Putamen (tissue), 1 donor: ENCODE results near the gene ZFPM1.
"Not testable (repeated sequence)": the region's sequence is repeated elsewhere in the genome, so short reads cannot be mapped to it uniquely, and the experiment has no call there.

Experiments used
- DNase-seq: peaks from one replicate; pipeline ENCODE4 v3.0.0-alpha.2; 2016; ENCODE audit warnings: low spot score

The ZFPM1 gene

GRCh38 chr16:88464447-88465318 lies 11.6 kb downstream of the ZFPM1 start:
- no peak for DNase-seq

DNA sequence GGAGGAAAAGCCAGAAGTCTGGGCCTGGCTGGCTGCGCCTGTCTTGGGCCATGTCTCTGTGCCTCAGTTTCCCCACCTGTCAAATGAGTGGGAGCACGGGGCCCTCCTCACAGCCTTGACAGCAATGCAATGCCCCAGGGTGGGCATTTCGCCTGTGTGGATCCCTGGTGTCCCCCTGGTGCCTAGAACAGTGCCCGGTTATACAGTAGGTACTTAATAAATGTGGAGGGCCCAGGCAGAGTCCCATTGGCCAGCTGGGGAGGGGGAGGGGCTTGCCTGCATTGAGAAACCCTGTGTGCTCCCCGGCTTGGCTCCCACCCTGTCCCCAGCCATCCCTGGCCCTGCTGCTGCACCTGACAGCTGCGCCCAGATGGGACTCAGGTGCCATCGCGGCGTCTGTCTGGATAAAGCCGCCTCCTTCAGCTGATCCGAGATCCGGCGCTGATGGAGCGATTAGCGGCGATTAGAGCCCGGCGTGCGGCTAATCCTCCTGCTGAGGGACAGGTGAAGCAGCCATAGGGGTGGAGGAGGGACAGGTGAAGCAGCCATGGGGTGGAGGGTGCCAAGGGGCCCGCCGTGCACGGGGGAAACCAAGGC lies 12.4 kb downstream of the ZFPM1 start:
- DNase-seq: no peak

DNA sequence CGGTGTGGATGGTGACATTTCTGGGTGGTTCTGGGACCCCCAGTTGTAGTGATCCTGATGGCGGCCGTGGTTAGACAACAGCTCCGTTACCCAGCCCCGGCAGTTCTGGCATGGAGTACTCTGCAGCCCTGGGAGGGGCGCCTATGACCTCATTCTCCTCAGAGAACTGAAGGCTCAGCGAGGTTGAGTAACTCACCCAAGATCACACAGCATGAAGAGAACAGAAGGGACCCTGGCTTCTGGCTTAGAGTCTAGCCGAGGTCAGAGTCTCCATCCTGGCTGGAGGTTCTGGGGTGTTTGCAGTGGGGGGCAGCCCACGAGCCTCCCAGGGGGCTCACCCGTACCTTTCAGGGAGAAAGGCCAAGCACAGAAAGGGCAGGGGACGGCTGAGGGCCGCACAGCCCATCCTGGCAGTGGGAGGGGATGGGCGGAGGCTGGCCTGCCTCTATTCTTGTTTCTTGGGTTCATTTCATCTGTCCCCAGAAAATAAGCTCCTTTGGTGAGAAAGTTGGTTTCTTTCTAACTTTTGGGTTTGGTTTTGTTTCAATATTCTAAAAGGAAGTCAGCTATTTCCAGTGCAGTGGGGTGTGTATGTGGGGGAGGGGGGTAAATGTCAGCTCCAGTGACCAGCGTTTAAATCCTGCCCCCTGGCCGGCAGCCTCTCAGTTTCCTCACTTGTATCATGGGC lies 13.2 kb downstream of the ZFPM1 start:
- no peak for DNase-seq

GRCh38 chr16:88466949-88467348 lies 13.9 kb downstream of the ZFPM1 start:
- no peak for DNase-seq

DNA sequence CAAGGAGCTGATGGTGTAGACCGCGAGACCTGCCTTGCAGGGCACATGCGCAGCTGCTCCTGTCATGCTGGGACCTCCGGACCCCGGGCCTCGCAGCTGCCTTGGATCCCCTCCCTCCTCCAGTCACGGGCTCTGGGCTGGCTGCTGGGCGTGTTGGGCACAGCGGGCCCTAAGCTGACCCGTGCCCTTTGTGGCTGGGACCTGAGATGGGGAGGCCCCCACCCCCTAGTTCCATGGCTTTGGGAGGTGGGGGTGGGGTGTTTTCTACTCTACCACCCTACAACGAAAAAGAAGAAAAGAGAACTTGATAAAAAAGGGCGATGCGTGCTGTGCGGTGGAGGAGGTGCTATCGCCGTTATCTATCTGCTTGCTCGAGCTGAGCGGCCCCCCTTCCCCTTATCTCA lies 14.5 kb downstream of the ZFPM1 start:
- no peak for DNase-seq

GRCh38 chr16:88468275-88469129 lies 15.4 kb downstream of the ZFPM1 start:
- DNase-seq: no peak

GRCh38 chr16:88469615-88470395 lies 16.7 kb downstream of the ZFPM1 start:
- DNase-seq: no peak

DNA sequence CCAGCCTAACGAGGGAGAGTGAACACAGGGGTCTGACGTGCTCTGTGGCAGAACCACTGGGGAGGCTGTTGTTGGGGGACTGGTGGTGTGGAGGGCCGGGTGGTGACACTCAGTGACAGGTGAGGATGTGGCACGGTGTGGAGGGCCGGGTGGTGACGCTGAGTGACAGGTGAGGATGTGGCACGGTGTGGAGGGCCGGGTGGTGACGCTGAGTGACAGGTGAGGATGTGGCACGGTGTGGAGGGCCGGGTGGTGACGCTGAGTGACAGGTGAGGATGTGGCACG lies 17.3 kb downstream of the ZFPM1 start:
- not testable (repeated sequence) for DNase-seq

GRCh38 chr16:88470696-88471095 lies 17.6 kb downstream of the ZFPM1 start:
- DNase-seq: not testable (repeated sequence)

GRCh38 chr16:88471115-88471514 lies 18.0 kb downstream of the ZFPM1 start:
- no peak for DNase-seq

- no peak for DNase-seq
These were observed 18.5 kb downstream of the ZFPM1 start for GRCh38 chr16:88471575-88471974.

GRCh38 chr16:88472069-88472468 lies 19.0 kb downstream of the ZFPM1 start:
- no peak for DNase-seq

DNA sequence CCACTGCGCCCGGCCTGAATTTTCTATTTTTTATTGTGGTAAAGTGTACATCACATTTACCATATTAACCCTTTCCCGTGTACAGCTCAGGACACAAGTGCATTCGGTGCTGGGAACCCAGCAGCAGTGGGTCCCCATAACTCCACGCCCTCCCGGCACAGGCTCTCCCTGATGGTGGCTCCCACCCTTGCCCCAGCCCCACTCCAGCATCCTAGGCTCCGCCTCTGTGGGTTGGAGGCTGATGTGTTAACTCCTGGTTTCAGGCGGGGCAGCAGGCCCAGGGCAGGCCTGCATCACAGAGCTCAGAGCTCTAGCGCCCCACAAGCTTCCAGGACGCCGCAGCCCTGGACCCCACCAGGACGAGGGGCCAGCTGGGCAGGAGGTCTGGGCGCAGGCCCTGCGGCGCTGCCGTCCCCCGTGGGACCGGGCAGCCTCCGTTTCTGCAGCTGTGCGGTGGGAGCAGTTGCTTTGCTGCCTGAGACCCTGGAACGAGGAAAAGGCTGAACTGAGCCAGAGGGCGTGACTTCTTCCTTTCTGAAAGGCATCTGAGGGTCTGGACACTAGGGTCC lies 19.6 kb downstream of the ZFPM1 start:
- DNase-seq: no peak

GRCh38 chr16:88473666-88474534 lies 20.8 kb downstream of the ZFPM1 start:
- no peak for DNase-seq

GRCh38 chr16:88475037-88475436 lies 22.0 kb downstream of the ZFPM1 start:
- DNase-seq: no peak

DNA sequence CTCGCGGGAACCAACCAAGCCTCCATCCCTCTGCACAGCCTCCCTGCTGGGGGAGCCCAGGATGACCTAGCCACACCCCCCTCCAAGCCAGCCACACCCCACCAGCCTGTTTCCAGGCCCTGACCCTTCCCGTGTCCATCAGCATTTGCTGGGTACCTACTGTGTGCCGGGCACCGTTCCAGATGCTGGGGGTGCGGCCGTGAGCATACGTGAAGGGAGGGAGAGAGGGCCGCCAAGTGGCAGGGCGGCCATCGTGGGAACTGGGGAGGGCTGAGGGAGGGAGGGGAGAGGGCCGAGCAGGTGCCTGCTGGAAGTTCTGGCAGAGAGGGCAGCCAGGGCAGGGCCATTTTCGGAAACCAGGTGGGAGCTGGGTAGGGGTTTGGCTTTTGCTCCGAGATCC lies 23.1 kb downstream of the ZFPM1 start:
- DNase-seq: no peak

GRCh38 chr16:88476817-88477397 lies 23.8 kb downstream of the ZFPM1 start:
- DNase-seq: no peak

DNA sequence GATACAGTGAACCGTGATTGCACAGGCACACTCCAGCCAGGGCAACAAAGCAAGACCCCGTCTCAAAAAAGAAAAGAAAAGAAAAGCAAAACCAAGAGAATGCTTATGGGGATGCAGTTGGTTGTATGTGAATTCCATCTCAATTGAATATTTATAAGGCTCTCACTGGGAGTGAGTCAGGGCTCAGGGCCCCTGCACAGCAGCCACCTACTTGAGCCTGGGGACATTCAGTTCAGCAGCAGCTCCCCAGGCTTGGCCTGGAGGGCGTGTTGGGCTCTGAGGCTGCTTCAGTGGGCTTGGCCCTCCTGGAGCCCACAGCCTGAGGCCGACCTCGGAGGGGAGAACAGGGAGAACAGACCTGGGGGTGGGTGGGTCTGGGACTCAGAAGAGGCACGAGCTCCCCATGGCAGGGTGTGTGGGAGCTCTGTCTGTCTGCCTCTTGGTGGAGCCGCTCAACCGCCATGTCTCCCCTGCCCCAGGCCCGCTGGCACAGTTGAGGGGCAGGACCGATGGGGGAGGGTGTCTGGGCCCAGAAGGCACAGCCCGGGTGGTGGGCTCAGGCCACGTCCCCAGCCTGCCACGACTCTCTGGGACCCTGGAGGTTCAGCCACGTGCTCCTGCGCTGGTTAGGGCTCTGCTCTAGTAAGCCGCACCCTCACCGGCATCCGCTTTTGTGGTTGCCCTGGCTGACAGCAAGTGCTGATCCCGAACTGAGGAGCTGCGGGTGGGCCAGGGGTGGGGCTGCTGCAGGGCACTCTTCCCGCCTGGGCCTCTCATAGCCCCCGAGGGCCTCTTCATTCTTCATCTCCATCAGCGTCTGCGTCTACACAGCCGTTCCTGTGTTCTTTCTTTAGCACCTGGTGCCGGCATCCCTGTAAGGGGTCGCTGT lies 24.8 kb downstream of the ZFPM1 start:
- no peak for DNase-seq
